Frontal cortex (tissue), 4 donors: ENCODE measurements around the gene NME7. TPM values are rescaled to one million over a fixed set of nuclear protein-coding genes. Genes with fewer than 3 reads are reported as not detected.
A peak's percentile ranks its signal among the peaks of the same experiment; 100 is the strongest.
"Not testable (repeated sequence)": the region's sequence is repeated elsewhere in the genome, so short reads cannot be mapped to it uniquely, and the experiment has no call there.

Experiments used
- DNase-seq, 2 donors: peaks; one replicate each; pipeline ENCODE4 v3.0.0; 2012; ENCODE audit warnings: low spot score in 2 of 2
- FAIRE-seq: peaks from 2 replicates; lab custom pipeline; 2012; peaks lifted over from hg19 to GRCh38; lab: Jason Lieb, UNC
- total RNA-seq: library from RNA; depleted of rRNA; stranded (reverse); fragments of >200 nt; gene quantifications from one replicate; pipeline ENCODE4 v1.2.3, GENCODE V29; 2014
- donor health status: control.
- donor health status: control.
- donor health status: control.

NME7 gene
- total RNA-seq, 1 donor from 2014 or later, result 26.1 TPM

- DNase-seq, result no peak
- FAIRE-seq, result peak; percentile 28
These were observed 58.1 kb downstream of the NME7 start for GRCh38 chr1:169309178-169310166.

DNA sequence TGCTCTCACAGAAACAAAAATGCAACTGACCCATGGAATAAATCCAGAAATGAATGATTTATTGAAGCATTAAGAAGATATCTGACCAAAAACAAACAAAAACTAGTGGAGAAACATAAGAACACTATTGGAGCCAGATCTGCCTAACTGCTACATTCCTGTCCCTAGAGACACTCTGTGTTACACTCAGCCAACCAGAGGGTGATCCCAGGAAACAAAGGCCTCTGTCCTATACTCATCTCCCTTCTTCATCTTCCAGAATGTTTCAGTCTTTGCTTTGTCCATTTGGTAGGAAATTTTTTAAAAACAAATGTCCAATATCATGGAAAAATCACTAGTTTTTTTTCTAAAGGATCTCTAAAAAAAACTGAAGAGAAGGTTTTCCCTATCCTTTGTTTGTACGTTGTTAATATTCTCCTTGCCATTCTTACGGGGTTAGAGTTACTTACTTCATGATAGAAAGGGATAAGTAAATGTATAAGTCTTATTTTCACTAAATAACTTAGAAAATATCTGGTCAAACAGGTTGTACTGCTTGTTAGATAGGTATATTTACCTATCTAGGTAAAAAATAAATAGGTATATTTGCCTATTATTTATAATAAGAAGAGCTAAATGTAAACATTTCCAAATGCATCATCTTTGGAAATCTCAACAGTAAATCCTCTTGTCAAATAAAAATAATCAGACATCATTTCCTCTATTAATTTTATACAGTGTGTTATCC is 59.1 kb downstream of the NME7 start:
- FAIRE-seq (no peak), DNase-seq (no peak)

- FAIRE-seq, result no peak
- DNase-seq, result no peak
These were observed 60.4 kb downstream of the NME7 start for GRCh38 chr1:169307176-169307575.

DNA sequence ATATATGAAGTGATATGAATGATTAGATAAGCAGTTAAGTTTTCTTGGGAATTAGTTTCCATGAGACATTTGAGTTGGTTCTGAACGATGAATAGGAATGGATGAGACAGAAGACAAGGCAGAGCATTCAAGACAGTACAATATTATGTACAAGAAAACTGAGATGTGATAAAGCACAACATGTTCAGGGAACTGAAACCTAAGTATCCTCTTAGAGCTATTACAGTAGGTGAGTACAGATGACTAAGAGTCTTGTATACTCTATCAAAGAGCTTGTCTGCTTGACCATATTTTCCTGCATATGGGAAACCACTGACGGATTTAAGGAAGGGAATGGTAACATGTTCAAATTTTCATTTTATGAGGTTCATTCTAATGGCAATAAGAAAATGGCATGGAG is 61.6 kb downstream of the NME7 start:
- no peak for FAIRE-seq
- no peak for DNase-seq

- DNase-seq (no peak), FAIRE-seq (no peak)
These were observed 62.2 kb downstream of the NME7 start for GRCh38 chr1:169305356-169305755.

- no peak for FAIRE-seq
- DNase-seq, result no peak
These were observed 66.7 kb downstream of the NME7 start for GRCh38 chr1:169300854-169301253.

DNA sequence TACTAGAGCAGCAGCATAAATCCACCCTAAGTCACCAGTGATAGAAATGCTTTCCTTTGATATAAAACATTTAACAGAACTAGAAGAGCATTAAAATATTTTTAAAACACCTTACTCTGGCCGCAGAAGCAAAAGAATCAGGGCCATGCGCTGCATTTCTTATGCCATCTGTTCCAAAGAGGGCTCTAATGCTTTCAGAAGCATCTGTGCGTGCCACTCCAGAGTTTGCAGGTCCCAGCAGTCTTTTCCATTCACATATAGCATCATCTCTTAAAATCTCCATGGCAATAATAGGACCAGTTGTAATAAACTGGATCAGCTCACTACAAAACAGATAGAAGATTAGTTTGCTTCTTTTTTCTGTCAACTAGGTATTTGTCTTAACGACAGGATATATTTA is 69.2 kb downstream of the NME7 start:
- DNase-seq (no peak), FAIRE-seq (no peak)

- DNase-seq, result no peak
- no peak for FAIRE-seq
These were observed 71.8 kb downstream of the NME7 start for GRCh38 chr1:169295846-169296245.

- FAIRE-seq, result no peak
- DNase-seq, result no peak
These were observed 72.2 kb downstream of the NME7 start for GRCh38 chr1:169295425-169295824.

GRCh38 chr1:169289016-169289415 is 78.6 kb downstream of the NME7 start:
- FAIRE-seq, result no peak
- DNase-seq, result no peak

GRCh38 chr1:169288011-169288414 is 79.6 kb downstream of the NME7 start:
- no peak for DNase-seq
- FAIRE-seq, result no peak

- FAIRE-seq (no peak), DNase-seq (no peak)
These were observed 80.3 kb downstream of the NME7 start for GRCh38 chr1:169287280-169287679.

- not testable (repeated sequence) for DNase-seq, FAIRE-seq
These were observed 86.0 kb downstream of the NME7 start for GRCh38 chr1:169281562-169281961.

DNA sequence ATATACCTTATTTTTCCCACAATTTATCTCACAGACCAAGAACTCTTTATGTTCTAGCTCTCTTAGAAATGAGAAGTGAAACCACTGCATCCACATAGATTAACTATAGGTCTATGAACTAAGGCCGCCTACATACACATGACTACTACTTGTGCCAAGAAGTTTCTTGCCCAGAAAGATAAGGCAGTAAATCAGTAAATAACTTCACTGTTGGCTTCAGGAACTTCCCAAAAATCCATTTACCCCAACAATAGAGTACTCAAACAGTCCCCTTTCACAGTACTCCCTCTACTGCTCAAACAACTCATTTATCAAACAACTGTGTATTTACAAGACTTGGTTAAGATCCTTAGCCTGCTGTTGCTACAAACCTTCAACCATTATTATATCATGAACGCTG is 96.5 kb downstream of the NME7 start:
- DNase-seq (peak; percentile 5 to 8), FAIRE-seq (no peak)

DNA sequence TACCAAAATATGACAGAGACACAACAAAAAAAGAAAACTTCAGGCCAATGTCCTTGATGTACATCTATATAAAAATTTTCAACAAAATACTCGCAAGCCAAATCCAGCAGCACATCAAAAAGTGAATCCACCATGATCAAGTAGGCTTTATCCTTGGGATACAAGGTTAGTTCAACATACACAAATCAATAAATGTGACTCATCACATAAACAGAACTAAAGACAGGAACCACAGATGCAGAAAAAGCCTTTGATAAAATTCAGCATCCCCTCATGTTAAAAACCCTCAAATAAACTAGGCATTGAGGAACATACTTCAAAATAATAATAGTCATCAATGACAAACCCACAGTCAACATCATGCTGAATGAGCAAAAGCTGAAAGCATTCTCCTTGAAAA is 101.5 kb downstream of the NME7 start:
- no peak for DNase-seq
- no peak for FAIRE-seq

DNA sequence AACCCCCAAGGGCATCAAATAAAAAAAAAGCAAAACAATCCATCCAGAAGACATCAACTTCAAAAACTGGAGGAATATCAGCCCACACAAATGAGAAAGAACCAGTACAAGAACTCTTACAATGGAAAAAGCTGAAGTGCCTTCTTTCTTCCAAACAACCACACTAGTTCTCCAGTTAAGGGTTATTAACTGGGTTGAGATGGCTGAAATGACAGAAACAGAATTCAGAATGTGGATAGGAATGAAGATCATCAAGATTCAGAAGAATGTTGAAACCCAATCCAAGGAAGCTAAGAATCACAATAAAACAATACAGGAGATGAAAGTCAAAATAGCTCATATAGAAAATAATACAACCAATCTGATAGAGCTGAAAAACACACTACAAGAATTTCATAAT is 104.5 kb downstream of the NME7 start:
- FAIRE-seq, result no peak
- no peak for DNase-seq

DNA sequence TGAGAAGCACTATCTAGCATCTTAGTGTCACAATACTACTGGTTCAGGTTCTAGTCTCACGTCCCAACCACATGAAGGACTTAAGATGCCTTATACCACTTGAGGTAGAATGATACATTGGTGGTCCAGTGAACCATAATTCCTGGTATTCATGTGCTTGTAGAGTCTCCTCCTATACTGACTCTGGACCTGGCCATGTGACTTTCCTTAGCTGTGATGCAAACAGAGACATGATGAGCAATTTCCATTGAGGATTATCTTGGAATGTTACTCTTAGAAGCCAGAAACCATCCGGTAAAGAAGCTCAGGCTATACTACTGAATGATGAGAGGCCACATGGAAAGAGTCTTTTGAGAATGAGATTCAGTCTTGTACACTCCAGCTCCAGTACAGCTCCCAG is 105.7 kb downstream of the NME7 start:
- no peak for DNase-seq
- no peak for FAIRE-seq

- FAIRE-seq, result peak; percentile 71
- DNase-seq, result no peak
These were observed 107.0 kb downstream of the NME7 start for GRCh38 chr1:169260478-169261151.

GRCh38 chr1:169259816-169260215 is 107.8 kb downstream of the NME7 start:
- no peak for DNase-seq
- FAIRE-seq, result no peak

- no peak for FAIRE-seq
These were observed 116.8 kb downstream of the NME7 start for GRCh38 chr1:169250795-169251194.

More at GRCh38 chr1:169250795-169251194, 116.8 kb downstream of the NME7 start:
- DNase-seq, result no peak
